Dendritic cell treated with granulocyte-macrophage colony-stimulating factor and Interleukin-4, amounts not matched to agents 40 ng/mL and 50 ng/mL, for 4 days (primary cell): ENCODE results near the gene GID8.

Source experiments
- H3K27ac Mint-ChIP-seq: one replicate; pipeline ENCODE4 v1.8.0; 2022; ENCODE audit warnings: mild to moderate bottlenecking, mixed read lengths
- H3K27me3 Mint-ChIP-seq: one replicate; pipeline ENCODE4 v1.8.0; 2022; ENCODE audit warnings: mild to moderate bottlenecking, mixed read lengths
- H3K36me3 Mint-ChIP-seq: one replicate; pipeline ENCODE4 v1.8.0; 2022; ENCODE audit warnings: low read depth, mixed read lengths
- H3K4me1 Mint-ChIP-seq: one replicate; pipeline ENCODE4 v1.8.0; 2022; ENCODE audit warnings: low read depth, mixed read lengths
- H3K4me3 Mint-ChIP-seq: one replicate; pipeline ENCODE4 v1.8.0; 2022; ENCODE audit warnings: mild to moderate bottlenecking, moderate library complexity, mixed read lengths
- H3K9me3 Mint-ChIP-seq: one replicate; pipeline ENCODE4 v1.8.0; 2022; ENCODE audit warnings: mixed read lengths
- intact Hi-C: fragments of 100-400 bp; cut with micrococcal nuclease; formaldehyde crosslinking; loops from one replicate; pipeline ENCODE4 v1.15.0; 2022

Gene GID8

GRCh38 chr20:62985444-62985778, 47.5 kb downstream of the GID8 start:
- Mint-ChIP-seq H3K27ac (peak overlapping the region; percentile 43), H3K27me3 (peaks cover 86% of the 10 kb centered on the region), H3K36me3 (no peaks in the 10 kb centered on the region), H3K4me3 (no peak overlapping the region), H3K9me3 (no peaks in the 10 kb centered on the region), H3K4me1 (peaks cover 32% of the 10 kb centered on the region)
- intact Hi-C loops, result no loop called here

GRCh38 chr20:62986257-62986800, 48.4 kb downstream of the GID8 start:
- H3K27me3 Mint-ChIP-seq, result peaks cover 86% of the 10 kb centered on the region
- peaks cover 26% of the 10 kb centered on the region for H3K4me1 Mint-ChIP-seq
- peak overlapping the region; percentile 43 for H3K27ac Mint-ChIP-seq
- H3K9me3 Mint-ChIP-seq, result no peaks in the 10 kb centered on the region
- no peaks in the 10 kb centered on the region for H3K36me3 Mint-ChIP-seq
- no peak overlapping the region for H3K4me3 Mint-ChIP-seq
- intact Hi-C loops, result no loop called here

GRCh38 chr20:62987114-62987513, 49.2 kb downstream of the GID8 start:
- Mint-ChIP-seq H3K27me3 (peaks cover 85% of the 10 kb centered on the region), H3K36me3 (no peaks in the 10 kb centered on the region), H3K27ac (no peak overlapping the region), H3K4me1 (peaks cover 18% of the 10 kb centered on the region), H3K9me3 (no peaks in the 10 kb centered on the region), H3K4me3 (no peak overlapping the region)
- intact Hi-C loops, result no loop called here

GRCh38 chr20:62989201-62989601, 51.3 kb downstream of the GID8 start:
- no peak overlapping the region for H3K27ac Mint-ChIP-seq
- H3K9me3 Mint-ChIP-seq, result no peaks in the 10 kb centered on the region
- peak overlapping the region; percentile 61 for H3K4me3 Mint-ChIP-seq
- no peaks in the 10 kb centered on the region for H3K36me3 Mint-ChIP-seq
- intact Hi-C loops, result no loop called here
- peaks cover 5% of the 10 kb centered on the region for H3K4me1 Mint-ChIP-seq
- peaks cover 77% of the 10 kb centered on the region for H3K27me3 Mint-ChIP-seq

GRCh38 chr20:62990306-62990825, 52.4 kb downstream of the GID8 start:
- no peak overlapping the region for H3K27ac Mint-ChIP-seq
- intact Hi-C loops, result no loop called here
- peaks cover 5% of the 10 kb centered on the region for H3K4me1 Mint-ChIP-seq
- H3K27me3 Mint-ChIP-seq, result peaks cover 77% of the 10 kb centered on the region
- no peaks in the 10 kb centered on the region for H3K9me3 Mint-ChIP-seq
- H3K36me3 Mint-ChIP-seq, result no peaks in the 10 kb centered on the region
- H3K4me3 Mint-ChIP-seq, result no peak overlapping the region

- Mint-ChIP-seq H3K4me1 (peaks cover 5% of the 10 kb centered on the region), H3K27ac (no peak overlapping the region), H3K9me3 (no peaks in the 10 kb centered on the region), H3K4me3 (no peak overlapping the region), H3K27me3 (peaks cover 79% of the 10 kb centered on the region), H3K36me3 (no peaks in the 10 kb centered on the region)
- intact Hi-C loops, result no loop called here
Observed at GRCh38 chr20:62991196-62991807, 53.4 kb downstream of the GID8 start.

- Mint-ChIP-seq H3K36me3 (no peaks in the 10 kb centered on the region), H3K4me1 (peaks cover 5% of the 10 kb centered on the region), H3K9me3 (no peaks in the 10 kb centered on the region), H3K27me3 (peaks cover 81% of the 10 kb centered on the region), H3K4me3 (no peak overlapping the region), H3K27ac (no peak overlapping the region)
- intact Hi-C loops, result no loop called here
Observed at GRCh38 chr20:62991863-62992262, 53.9 kb downstream of the GID8 start.

GRCh38 chr20:62993856-62994494, 56.0 kb downstream of the GID8 start:
- Mint-ChIP-seq H3K4me3 (no peak overlapping the region), H3K27ac (no peak overlapping the region), H3K4me1 (peaks cover 14% of the 10 kb centered on the region), H3K36me3 (no peaks in the 10 kb centered on the region), H3K9me3 (no peaks in the 10 kb centered on the region), H3K27me3 (peaks cover 82% of the 10 kb centered on the region)
- intact Hi-C loops, result no loop called here

- no peaks in the 10 kb centered on the region for H3K9me3 Mint-ChIP-seq
- H3K36me3 Mint-ChIP-seq, result no peaks in the 10 kb centered on the region
- H3K4me3 Mint-ChIP-seq, result no peak overlapping the region
- H3K27ac Mint-ChIP-seq, result no peak overlapping the region
- peaks cover 87% of the 10 kb centered on the region for H3K27me3 Mint-ChIP-seq
- H3K4me1 Mint-ChIP-seq, result peaks cover 9% of the 10 kb centered on the region
- intact Hi-C loops, result no loop called here
Observed at GRCh38 chr20:62994869-62995281, 56.9 kb downstream of the GID8 start.

GRCh38 chr20:62995481-62995880, 57.5 kb downstream of the GID8 start:
- H3K9me3 Mint-ChIP-seq, result no peaks in the 10 kb centered on the region
- H3K27me3 Mint-ChIP-seq, result peaks cover 88% of the 10 kb centered on the region
- H3K4me3 Mint-ChIP-seq, result no peak overlapping the region
- H3K4me1 Mint-ChIP-seq, result peaks cover 9% of the 10 kb centered on the region
- no peaks in the 10 kb centered on the region for H3K36me3 Mint-ChIP-seq
- H3K27ac Mint-ChIP-seq, result no peak overlapping the region
- intact Hi-C loops, result no loop called here

- intact Hi-C loops, result no loop called here
- H3K27me3 Mint-ChIP-seq, result peaks cover 88% of the 10 kb centered on the region
- no peak overlapping the region for H3K4me3 Mint-ChIP-seq
- H3K4me1 Mint-ChIP-seq, result peaks cover 9% of the 10 kb centered on the region
- no peaks in the 10 kb centered on the region for H3K36me3 Mint-ChIP-seq
- H3K9me3 Mint-ChIP-seq, result no peaks in the 10 kb centered on the region
- H3K27ac Mint-ChIP-seq, result no peak overlapping the region
Observed at GRCh38 chr20:62995898-62996595, 58.1 kb downstream of the GID8 start.

GRCh38 chr20:62996596-62996982, 58.6 kb downstream of the GID8 start:
- H3K9me3 Mint-ChIP-seq, result no peaks in the 10 kb centered on the region
- H3K27me3 Mint-ChIP-seq, result peaks cover 88% of the 10 kb centered on the region
- peaks cover 9% of the 10 kb centered on the region for H3K4me1 Mint-ChIP-seq
- intact Hi-C loops, result no loop called here
- H3K36me3 Mint-ChIP-seq, result no peaks in the 10 kb centered on the region
- H3K27ac Mint-ChIP-seq, result no peak overlapping the region
- H3K4me3 Mint-ChIP-seq, result no peak overlapping the region

- intact Hi-C loops, result no loop called here
- H3K4me1 Mint-ChIP-seq, result peaks cover 9% of the 10 kb centered on the region
- no peak overlapping the region for H3K4me3 Mint-ChIP-seq
- H3K36me3 Mint-ChIP-seq, result no peaks in the 10 kb centered on the region
- peaks cover 89% of the 10 kb centered on the region for H3K27me3 Mint-ChIP-seq
- H3K9me3 Mint-ChIP-seq, result no peaks in the 10 kb centered on the region
- no peak overlapping the region for H3K27ac Mint-ChIP-seq
Observed at GRCh38 chr20:62997417-62998035, 59.6 kb downstream of the GID8 start.
